DMS 273 treated with DMSO at 0.1 percent for 48 hours (cell line): ENCODE data around the gene LRRC56.
A peak's percentile ranks its signal among the peaks of the same experiment; 100 is the strongest.

Experiments
- DNase-seq: peaks from one replicate; lab custom pipeline; 2025; lab: John Stamatoyannopoulos, UW

LRRC56 gene

GRCh38 chr11:520428-521176 lies 16.7 kb upstream of the LRRC56 start:
- DNase-seq, result no peak

GRCh38 chr11:521177-521688 lies 16.1 kb upstream of the LRRC56 start:
- DNase-seq, result no peak

DNA sequence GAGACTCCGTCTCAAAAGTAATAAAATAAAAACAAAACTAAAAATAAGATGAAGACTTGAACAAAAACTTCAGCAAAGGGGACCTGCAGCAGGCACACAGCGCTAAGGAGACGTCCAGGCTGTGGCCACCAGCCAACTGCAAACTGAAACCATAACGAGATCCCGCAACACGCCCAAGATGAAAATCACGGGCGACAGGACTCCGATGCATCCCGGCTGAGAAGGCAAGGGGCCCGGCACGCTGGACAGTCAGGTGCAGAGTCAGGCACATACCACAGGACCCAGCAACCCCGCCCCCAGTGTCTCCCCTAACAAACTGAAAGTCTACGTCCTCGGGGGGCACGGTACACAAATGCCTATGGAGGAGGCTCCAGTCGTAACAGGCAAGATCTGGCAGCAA lies 11.1 kb upstream of the LRRC56 start:
- DNase-seq, result no peak

- no peak for DNase-seq
Measured at GRCh38 chr11:528166-528814, 9.0 kb upstream of the LRRC56 start.

- DNase-seq, result no peak
Measured at GRCh38 chr11:528815-529727, 8.3 kb upstream of the LRRC56 start.

DNA sequence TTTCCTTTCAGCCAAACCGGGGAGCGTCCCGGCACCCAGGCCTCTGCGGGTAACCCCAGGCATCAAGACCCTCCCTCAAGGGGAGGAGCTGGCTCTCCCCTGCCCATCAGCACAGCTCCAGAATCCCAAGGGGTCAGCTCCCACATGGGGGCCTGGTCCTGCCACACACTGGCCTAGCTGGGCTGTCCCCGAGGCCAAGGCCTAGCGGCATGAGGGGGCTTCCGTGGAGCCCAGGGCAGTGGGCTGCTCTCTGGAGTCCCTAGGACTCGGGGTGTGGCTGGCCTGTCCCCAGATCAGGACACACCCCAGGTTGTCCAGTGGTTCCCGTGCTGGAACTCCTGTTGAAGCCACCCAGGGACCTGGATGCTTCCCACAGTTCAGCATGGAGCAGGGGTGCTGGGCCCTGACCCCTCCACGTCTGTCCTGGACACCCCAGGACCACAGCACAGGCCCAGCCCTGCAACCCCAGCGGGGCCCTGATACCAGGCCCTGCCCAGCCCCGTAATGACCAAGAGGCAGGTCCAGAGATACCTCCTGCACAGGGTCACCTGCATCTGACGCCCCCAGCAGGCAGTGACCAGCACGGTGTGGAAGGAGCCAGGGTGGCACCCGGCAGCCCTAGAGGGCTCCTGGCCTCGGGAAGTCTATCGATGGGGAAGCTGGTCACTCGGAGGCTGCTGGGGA lies 7.5 kb upstream of the LRRC56 start:
- no peak for DNase-seq

DNA sequence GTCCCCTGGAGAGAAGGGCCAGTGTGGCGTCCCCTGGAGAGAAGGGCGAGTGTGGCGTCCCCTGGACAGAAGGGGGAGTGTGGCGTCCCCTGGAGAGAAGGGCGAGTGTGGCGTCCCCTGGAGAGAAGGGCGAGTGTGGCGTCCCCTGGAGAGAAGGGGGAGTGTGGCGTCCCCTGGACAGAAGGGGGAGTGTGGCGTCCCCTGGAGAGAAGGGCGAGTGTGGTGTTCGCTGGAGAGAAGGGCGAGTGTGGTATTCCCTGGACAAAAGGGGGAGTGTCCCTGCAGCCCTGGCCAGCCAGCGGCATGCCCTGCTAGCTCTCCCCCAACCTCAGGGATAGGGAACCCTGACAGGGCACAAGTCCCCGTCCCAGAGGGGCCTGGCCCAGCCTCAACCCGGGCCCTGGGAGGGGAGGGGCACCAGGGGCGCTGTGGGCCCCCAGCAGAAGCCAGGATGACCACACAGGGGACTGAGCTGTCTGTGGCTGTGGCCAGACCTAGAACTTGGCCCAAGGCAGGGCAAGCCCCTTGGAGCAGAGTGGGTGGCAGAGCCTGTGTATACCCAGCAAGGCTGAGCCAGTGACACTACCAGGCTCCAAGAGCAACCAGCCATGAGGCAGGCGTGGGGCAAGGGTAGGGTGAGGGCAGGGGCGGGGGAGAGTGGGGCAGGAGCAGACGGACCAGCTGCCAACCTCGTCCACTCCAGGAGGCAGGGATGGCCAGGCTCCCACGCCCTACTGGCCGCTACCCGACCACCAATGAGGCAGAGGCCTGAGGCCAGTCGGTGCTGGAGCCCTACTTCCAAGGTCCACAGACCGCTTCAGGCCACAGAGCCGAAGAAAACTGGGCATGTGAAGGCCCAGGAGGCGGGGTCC lies 6.1 kb upstream of the LRRC56 start:
- no peak for DNase-seq

DNA sequence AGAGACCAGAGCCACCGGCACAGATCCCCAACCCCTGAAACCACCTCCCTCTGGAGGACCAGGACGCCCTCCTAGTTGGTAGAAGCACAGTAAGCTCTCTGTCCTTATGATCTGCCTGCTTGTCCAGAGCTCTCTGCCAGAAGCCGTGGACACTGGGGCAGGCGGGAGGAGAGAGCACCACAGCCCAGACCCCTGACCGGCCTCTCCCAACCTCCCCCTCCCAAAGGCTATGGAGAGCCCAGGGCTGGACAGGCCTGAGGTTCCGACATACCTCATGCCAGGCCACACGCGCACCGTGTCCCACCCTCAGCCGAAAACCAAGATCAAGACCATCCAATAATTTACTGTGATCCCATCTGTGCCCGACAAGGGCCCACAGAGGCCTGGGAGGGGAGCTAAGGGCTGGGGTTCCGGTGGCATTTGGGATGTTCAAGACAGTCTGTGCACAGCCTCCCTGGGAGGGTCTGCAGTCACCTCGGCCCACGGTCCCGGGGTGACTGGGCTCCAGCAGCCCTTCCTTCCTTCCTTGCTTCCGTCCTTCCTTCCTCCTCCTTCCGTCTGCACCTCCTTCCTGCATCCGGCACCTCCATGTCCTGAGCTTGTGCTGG lies 5.3 kb upstream of the LRRC56 start:
- no peak for DNase-seq

DNA sequence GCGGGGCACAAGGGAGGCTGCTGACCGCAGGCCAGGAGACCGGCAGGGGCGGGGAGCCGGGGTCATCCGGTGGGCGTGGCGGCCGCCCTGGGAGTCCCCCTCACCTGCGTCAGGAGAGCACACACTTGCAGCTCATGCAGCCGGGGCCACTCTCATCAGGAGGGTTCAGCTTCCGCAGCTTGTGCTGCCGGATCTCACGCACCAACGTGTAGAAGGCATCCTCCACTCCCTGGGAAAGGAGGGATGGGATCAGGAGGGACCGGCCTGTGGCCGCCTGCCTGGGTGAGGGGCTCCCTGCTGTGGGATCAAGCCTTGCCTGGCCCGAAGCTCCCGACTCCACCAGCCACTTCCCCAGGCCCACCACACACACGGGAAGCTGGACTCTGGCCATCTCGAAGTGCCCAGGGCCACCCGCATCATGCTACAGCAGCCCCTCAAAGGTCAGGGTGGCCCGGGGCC lies 4.8 kb upstream of the LRRC56 start:
- DNase-seq, result no peak

DNA sequence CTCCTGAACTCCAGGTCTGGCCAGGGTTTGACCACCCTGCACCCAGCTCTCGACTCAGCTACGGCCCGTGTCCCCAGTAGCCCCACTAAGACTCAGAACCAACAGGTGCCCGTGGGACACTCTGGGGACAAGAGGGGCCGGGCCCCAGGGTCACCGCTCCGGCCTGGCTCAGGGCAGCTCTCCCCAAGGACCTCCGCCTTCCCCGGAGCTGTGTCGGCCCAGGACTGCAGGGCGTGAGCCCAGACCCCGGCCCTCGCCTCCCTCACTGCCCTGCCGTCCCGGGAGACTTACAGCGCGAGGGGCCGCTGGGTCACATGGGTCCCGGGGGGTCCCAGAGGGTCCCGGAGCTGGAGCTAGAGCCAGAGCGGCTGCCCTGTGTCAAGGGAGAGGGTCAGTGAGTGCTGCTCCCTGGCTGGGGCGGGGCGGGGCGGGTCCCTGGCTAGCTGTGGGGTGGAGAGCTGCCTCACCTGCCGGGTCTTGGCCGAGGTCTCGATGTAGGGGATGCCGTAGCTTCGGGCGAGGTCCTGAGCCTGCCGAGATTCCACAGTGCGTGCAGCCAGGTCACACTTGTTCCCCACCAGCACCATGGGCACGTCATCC lies 4.2 kb upstream of the LRRC56 start:
- no peak for DNase-seq

GRCh38 chr11:533586-534395 lies 3.5 kb upstream of the LRRC56 start:
- DNase-seq, result no peak

DNA sequence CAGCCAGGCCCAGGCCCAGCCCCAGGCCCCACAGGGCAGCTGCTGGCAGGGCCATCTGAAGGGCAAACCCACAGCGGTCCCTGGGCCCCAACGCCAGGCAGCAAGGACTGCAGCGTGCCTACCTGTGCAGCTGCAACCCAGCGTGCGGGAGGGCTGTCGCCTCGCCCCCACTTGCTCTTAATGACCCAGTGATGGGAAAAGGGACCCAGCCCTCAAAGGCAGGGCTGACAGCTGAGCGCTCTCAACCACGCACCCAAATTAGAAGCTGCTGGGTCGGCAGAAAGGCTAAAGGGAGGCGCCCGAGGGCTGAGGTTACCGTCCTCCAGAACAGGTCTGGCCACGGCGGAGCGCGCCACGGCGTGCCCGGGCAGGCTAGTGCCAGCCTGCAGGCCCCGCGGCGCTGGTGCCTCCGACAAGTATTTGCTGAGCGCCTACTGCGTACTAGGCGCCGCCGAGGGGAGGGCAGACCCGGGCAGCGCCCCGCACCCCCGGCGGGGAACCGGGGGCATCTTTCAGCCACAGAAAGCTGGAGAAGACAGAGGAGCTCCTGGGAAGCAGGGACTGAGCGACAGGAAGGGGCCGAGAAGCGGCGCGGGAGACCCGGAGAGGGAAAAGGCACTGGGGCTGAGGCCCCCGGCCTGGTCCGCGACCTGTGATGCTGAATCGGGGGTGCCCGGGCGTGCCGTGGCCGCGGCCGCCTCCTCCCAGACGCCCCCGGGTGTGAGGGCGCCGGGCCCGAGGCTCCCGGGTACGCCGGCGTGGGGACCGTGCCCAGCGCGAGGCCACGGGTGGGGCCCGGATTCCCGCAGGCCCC lies 2.7 kb upstream of the LRRC56 start:
- DNase-seq, result no peak

DNA sequence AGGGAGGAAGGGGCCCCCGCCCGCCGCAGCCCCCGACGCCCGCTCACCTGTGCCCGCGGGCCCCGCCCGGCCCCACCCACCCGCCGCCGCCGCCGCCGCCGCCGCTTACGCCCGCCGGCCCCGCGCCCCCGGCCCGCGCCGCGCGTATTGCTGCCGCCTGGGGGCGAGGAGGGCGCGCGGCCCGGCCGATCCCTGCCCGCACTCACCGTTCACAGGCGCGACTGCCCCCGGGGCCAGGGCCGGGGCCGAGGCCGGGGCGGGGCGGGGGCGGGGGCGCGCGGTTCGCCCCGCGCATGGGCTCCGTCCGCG lies 2.2 kb upstream of the LRRC56 start:
- DNase-seq, result no peak

GRCh38 chr11:535519-536454 lies 1.5 kb upstream of the LRRC56 start, which contains the start of gene HRAS:
TSS of gene HRAS (minus strand) at chr11:535576.
- DNase-seq, result peak; percentile 54

DNA sequence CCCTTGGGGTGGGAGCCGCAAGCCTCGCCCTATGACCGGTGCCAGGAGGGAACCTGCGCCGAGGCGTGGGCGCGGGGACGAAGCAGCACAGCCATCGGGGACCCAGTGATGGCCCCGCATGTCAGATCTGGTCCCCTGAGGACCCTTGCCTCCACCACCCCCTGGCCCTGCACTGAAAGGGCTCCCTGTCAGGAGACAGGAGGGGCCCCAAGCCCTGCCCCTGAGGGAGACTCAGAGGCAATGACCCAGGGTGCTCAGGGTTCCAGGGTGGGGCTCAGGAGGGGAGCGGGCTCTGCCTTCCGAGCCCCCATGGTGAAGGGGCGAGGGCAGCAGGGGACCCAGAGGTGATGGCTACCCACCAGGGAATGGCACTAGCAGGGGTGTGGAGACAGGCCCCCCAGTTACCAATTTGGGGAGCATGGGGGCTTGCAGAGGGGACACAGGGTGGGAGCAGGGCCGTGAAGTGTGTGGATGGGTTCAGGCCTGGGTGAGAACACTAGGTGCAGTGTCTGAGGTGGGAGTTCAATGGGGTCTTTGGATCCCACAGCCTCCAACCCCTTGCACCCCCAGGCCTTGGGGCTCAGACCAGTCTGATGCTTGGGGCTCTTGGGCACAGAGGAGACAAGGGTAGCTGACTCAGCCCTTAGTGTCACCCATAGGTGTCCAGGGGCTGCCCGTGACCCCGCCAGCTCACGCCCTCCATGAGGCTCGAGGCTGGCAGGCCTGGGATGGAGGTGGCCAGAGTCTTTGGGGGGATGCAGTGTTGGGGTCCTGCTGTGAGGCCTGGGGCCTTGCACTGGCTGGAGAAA lies 499 bp downstream of the LRRC56 start:
- DNase-seq, result no peak

- no peak for DNase-seq
Measured at GRCh38 chr11:538431-539051, 1.2 kb downstream of the LRRC56 start.
